GM23338 (cell line): ENCODE data around the gene PPP5C. TPM values are rescaled to one million over a fixed set of nuclear protein-coding genes. Genes with fewer than 3 reads are reported as not detected.
"Not testable (repeated sequence)": the region's sequence is repeated elsewhere in the genome, so short reads cannot be mapped to it uniquely, and the experiment has no call there.

Experiments
- ATAC-seq: fragments of 200-7000 bp; cut with Tn5 transposase; 3 replicates; pipeline ENCODE4 v1.9.1; 2020
- DNase-seq: peaks from one replicate; pipeline ENCODE4 v3.0.0-alpha.2; 2015; ENCODE audit warnings: low spot score
- H2AFZ ChIP-seq: fragments of 200-600 bp; sonication (generic); 2 replicates; pipeline ENCODE4 v1.8.0; 2016; ENCODE audit warnings: antibody characterized with exemption, mild to moderate bottlenecking, moderate library complexity
- H3F3A ChIP-seq: fragments of 200-600 bp; sonication (generic); replicated peaks from 2 replicates; pipeline ENCODE4 v1.8.0; 2017; ENCODE audit warnings: antibody characterized with exemption, mixed run types, low read depth
- H3K27ac ChIP-seq: fragments of 200-600 bp; sonication (generic); 2 replicates; pipeline ENCODE4 v1.6.1; 2016; ENCODE audit warnings: low read depth
- H3K27me3 ChIP-seq: fragments of 200-600 bp; sonication (generic); 2 replicates; pipeline ENCODE4 v1.8.0; 2016; ENCODE audit warnings: mild to moderate bottlenecking, mixed run types, moderate library complexity; ENCODE audit not compliant: insufficient read depth
- H3K36me3 ChIP-seq: fragments of 200-600 bp; sonication (generic); 2 replicates; pipeline ENCODE4 v1.8.0; 2016; ENCODE audit warnings: mild to moderate bottlenecking; ENCODE audit not compliant: insufficient read depth
- H3K4me1 ChIP-seq: fragments of 200-600 bp; sonication (generic); 2 replicates; pipeline ENCODE4 v1.8.0; 2016; ENCODE audit warnings: mild to moderate bottlenecking, moderate library complexity; ENCODE audit not compliant: insufficient read depth
- H3K4me2 ChIP-seq: fragments of 200-600 bp; sonication (generic); 2 replicates; pipeline ENCODE4 v1.7.1; 2017; ENCODE audit warnings: mixed run types
- H3K4me3 ChIP-seq: fragments of 200-600 bp; sonication (generic); 2 replicates; pipeline ENCODE4 v1.6.1; 2016; ENCODE audit warnings: mixed run types
- H3K79me2 ChIP-seq: fragments of 200-600 bp; sonication (generic); replicated peaks from 2 replicates; pipeline ENCODE4 v1.8.0; 2017; ENCODE audit warnings: mild to moderate bottlenecking; ENCODE audit not compliant: insufficient read depth
- H3K9me2 ChIP-seq: fragments of 200-600 bp; sonication (generic); 2 replicates; pipeline ENCODE4 v1.8.0; 2017; ENCODE audit not compliant: insufficient read depth
- H4K20me1 ChIP-seq: fragments of 200-600 bp; sonication (generic); replicated peaks from 2 replicates; pipeline ENCODE4 v1.8.0; 2017; ENCODE audit warnings: mild to moderate bottlenecking; ENCODE audit not compliant: insufficient read depth
- H3K27ac Mint-ChIP-seq: 2 replicates; pipeline ENCODE4 v1.8.0; 2020; ENCODE audit warnings: inconsistent platforms, mild to moderate bottlenecking, moderate library complexity, mixed read lengths
- H3K27me3 Mint-ChIP-seq: 3 replicates; pipeline ENCODE4 v1.8.0; 2022; ENCODE audit warnings: low read depth, mild to moderate bottlenecking, moderate library complexity, mixed read lengths, inconsistent platforms; ENCODE audit not compliant: insufficient read depth, poor library complexity
- H3K36me3 Mint-ChIP-seq: 3 replicates; pipeline ENCODE4 v1.8.0; 2021; ENCODE audit warnings: low read depth, mild to moderate bottlenecking, inconsistent platforms, moderate library complexity, mixed read lengths
- H3K4me1 Mint-ChIP-seq: 3 replicates; pipeline ENCODE4 v1.8.0; 2020; ENCODE audit warnings: mild to moderate bottlenecking, inconsistent platforms, mixed read lengths
- H3K4me3 Mint-ChIP-seq: 3 replicates; pipeline ENCODE4 v1.8.0; 2021; ENCODE audit warnings: moderate library complexity, mild to moderate bottlenecking, inconsistent platforms, mixed read lengths
- H3K9me3 Mint-ChIP-seq: 3 replicates; pipeline ENCODE4 v1.8.0; 2020; ENCODE audit warnings: moderate library complexity, mild to moderate bottlenecking, inconsistent platforms, mixed read lengths
- CREB1 ChIP-seq: fragments of 250-450 bp; sonication (Bioruptor Pico); IDR thresholded peaks from 2 replicates; pipeline ENCODE4 v1.5.0; 2020; ENCODE audit warnings: low read depth, mild to moderate bottlenecking, moderate library complexity
- EZH2 ChIP-seq: fragments of 200-600 bp; sonication (generic); IDR thresholded peaks from one replicate; pipeline ENCODE4 v1.8.0; 2017; ENCODE audit warnings: antibody characterized with exemption, mild to moderate bottlenecking, low read depth; ENCODE audit not compliant: unreplicated experiment
- JUNB ChIP-seq: IDR thresholded peaks from one replicate; pipeline ENCODE4 v1.6.1; 2016; ENCODE audit warnings: antibody characterized with exemption; ENCODE audit not compliant: unreplicated experiment
- NANOG ChIP-seq: IDR thresholded peaks from 2 replicates; pipeline ENCODE4 v1.6.1; 2016; ENCODE audit warnings: antibody characterized with exemption, borderline replicate concordance
- POLR2AphosphoS5 ChIP-seq: IDR thresholded peaks from 2 replicates; pipeline ENCODE4 v1.6.1; 2016; ENCODE audit warnings: antibody characterized with exemption, low read depth
- STAT1 ChIP-seq: IDR thresholded peaks from one replicate; pipeline ENCODE4 v1.6.1; 2016; ENCODE audit warnings: antibody characterized with exemption; ENCODE audit not compliant: unreplicated experiment
- ZNF114 ChIP-seq: fragments of 250-450 bp; sonication (Bioruptor Pico); IDR thresholded peaks from 2 replicates; pipeline ENCODE4 v1.5.0; 2020; ENCODE audit warnings: mild to moderate bottlenecking, moderate library complexity
- polyA plus RNA-seq: library from polyadenylated mRNA; unstranded; fragments of >200 nt; fragmentation: Nextera tagmentation; extraction: Ambion mirVana; gene quantifications from 2 replicates; pipeline ENCODE4 v1.2.1, GENCODE V29; 2016
- total RNA-seq: library from RNA; depleted of rRNA; stranded (reverse); fragments of >200 nt; shearing (Covaris generic); gene quantifications from 2 replicates; pipeline ENCODE4 v1.2.3, GENCODE V29; 2014
- TF ChIP-seq, protein P1 (sequence below), 2 experiments: fragments of 200-600 bp in 1 of 2; sonication (generic) in 1 of 2; conservative IDR thresholded peaks; 2 replicates each; pipeline versions ENCODE4 v1.5.1 to v1.6.1; 2016 to 2017; ENCODE audit warnings: antibody characterized with exemption in 2 of 2, low read depth in 2 of 2, mild to moderate bottlenecking in 2 of 2, moderate library complexity in 1 of 2
- TF ChIP-seq, protein P2 (sequence below): IDR thresholded peaks from 2 replicates; pipeline ENCODE4 v1.6.1; 2016; ENCODE audit warnings: antibody characterized with exemption
- TF ChIP-seq, protein P3 (sequence below): fragments of 250-450 bp; sonication (Bioruptor Pico); IDR thresholded peaks from 2 replicates; pipeline ENCODE4 v1.5.0; 2020; ENCODE audit warnings: mild to moderate bottlenecking, moderate library complexity

PPP5C gene
- total and polyA plus RNA-seq, 2 experiments from 2014 or later: 51.6 to 123 TPM

DNA sequence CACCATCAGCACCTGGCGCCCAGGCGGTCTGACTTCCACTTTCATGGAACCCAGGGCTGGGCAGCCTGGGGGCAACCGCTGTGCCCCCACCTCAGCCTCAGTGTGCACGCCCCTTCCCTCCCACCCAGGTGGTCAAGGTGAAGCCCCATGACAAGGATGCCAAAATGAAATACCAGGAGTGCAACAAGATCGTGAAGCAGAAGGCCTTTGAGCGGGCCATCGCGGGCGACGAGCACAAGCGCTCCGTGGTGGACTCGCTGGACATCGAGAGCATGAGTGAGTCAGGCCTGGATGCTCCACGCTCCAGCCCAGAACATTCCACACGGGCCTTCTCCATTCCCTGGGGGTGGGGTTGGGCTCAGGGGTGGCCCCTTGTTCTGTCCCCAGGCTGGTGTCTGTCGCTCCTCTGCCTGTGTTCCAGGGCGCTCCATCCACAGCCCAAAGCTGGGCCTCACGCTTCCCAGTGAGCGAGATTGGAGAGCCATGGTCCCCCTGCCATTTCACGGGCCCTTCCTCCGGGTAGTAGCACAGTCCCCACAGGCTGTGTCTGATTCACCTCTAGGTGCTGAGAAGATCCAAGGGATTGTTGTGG, 28.7 kb downstream of the PPP5C start:
- not testable (repeated sequence) for H4K20me1 ChIP-seq, H2AFZ ChIP-seq, H3K4me3 ChIP-seq, H3K9me2 ChIP-seq, H3K27ac ChIP-seq, DNase-seq, H3K27ac Mint-ChIP-seq, H3K9me3 Mint-ChIP-seq, H3K36me3 ChIP-seq, ATAC-seq, H3K4me2 ChIP-seq, H3K27me3 ChIP-seq, H3K4me3 Mint-ChIP-seq
- peaks cover 47% of the 10 kb centered on the region for H3K4me1 Mint-ChIP-seq
- peaks cover 27% of the 10 kb centered on the region for H3K4me1 ChIP-seq
- H3K79me2 ChIP-seq: peaks cover 63% of the 10 kb centered on the region
- H3F3A ChIP-seq: peaks cover 11% of the 10 kb centered on the region
- peaks cover 11% of the 10 kb centered on the region for H3K27me3 Mint-ChIP-seq
- H3K36me3 Mint-ChIP-seq: peaks cover 46% of the 10 kb centered on the region

DNA sequence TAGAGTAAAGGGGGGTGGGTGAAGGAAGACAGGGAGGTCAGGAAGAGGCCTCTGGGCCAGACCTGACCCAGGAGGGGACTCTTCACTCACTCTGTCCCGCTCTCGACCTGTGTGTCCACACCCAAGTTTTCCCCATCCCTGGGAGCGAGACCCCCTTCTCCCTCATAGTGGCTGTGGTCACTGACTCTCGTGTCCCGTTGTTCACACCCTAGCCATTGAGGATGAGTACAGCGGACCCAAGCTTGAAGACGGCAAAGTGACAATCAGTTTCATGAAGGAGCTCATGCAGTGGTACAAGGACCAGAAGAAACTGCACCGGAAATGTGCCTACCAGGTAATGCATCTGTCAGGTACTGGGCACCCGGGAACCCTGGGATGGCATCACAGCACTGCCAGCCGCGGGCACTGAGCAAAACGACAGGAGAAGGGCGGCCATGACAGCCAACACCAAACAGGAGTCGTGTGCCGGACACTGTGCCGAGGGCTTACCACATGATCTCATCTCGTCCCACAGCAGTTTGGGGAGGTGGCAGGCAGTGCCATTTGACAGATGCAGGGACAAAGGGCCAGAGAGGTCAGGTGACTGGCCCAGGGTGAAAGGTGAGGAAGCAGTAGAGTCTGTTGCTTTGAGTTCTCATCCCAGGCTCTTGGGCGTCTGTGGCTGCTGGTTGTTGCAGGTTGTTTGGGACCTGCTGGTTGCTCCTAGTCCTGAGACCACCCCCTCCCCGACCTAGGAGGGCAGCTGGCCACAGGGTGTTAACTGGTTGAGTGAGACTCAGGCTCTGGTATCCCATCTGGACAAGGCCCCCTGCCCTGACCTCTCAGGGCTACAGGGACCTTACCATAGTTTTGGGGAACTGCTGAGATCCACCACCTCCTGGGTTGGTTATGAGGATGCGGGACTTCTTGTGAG, 29.6 kb downstream of the PPP5C start:
- peaks cover 24% of the 10 kb centered on the region for H3K4me1 ChIP-seq
- H3K36me3 ChIP-seq: peaks cover 5% of the 10 kb centered on the region; the same call in 1 of the 2 replicates
- peaks cover 61% of the 10 kb centered on the region for H3K79me2 ChIP-seq
- H3K4me2 ChIP-seq: no peak overlapping the region
- no peaks in the 10 kb centered on the region for H3K27me3 ChIP-seq
- ATAC-seq (no peak), DNase-seq (no peak)
- Mint-ChIP-seq H3K4me1 (peaks cover 38% of the 10 kb centered on the region), H3K4me3 (no peak overlapping the region), H3K27ac (no peak overlapping the region), H3K36me3 (peaks cover 52% of the 10 kb centered on the region), H3K27me3 (peaks cover 8% of the 10 kb centered on the region), H3K9me3 (no peaks in the 10 kb centered on the region)
- no peaks in the 10 kb centered on the region for H3K9me2 ChIP-seq
- no peak overlapping the region for H3K4me3 ChIP-seq
- no peak overlapping the region for H2AFZ ChIP-seq
- H3K27ac ChIP-seq: no peak overlapping the region
- peaks cover 11% of the 10 kb centered on the region for H3F3A ChIP-seq
- TF ChIP-seq POLR2AphosphoS5 (no peak), CREB1 (CRISPR knock-in tag) (no peak), STAT1 (no peak), ZNF114 (no peak), NANOG (no peak), JUNB (no peak), EZH2 (no peak)
- TF ChIP-seq, protein P1, sequence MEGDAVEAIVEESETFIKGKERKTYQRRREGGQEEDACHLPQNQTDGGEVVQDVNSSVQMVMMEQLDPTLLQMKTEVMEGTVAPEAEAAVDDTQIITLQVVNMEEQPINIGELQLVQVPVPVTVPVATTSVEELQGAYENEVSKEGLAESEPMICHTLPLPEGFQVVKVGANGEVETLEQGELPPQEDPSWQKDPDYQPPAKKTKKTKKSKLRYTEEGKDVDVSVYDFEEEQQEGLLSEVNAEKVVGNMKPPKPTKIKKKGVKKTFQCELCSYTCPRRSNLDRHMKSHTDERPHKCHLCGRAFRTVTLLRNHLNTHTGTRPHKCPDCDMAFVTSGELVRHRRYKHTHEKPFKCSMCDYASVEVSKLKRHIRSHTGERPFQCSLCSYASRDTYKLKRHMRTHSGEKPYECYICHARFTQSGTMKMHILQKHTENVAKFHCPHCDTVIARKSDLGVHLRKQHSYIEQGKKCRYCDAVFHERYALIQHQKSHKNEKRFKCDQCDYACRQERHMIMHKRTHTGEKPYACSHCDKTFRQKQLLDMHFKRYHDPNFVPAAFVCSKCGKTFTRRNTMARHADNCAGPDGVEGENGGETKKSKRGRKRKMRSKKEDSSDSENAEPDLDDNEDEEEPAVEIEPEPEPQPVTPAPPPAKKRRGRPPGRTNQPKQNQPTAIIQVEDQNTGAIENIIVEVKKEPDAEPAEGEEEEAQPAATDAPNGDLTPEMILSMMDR (conservative IDR thresholded peaks at IDR 0.05; ENCODE audit: low read depth in 2 of 2): no peak
- TF ChIP-seq, protein P2, sequence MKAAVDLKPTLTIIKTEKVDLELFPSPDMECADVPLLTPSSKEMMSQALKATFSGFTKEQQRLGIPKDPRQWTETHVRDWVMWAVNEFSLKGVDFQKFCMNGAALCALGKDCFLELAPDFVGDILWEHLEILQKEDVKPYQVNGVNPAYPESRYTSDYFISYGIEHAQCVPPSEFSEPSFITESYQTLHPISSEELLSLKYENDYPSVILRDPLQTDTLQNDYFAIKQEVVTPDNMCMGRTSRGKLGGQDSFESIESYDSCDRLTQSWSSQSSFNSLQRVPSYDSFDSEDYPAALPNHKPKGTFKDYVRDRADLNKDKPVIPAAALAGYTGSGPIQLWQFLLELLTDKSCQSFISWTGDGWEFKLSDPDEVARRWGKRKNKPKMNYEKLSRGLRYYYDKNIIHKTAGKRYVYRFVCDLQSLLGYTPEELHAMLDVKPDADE: no peak
- TF ChIP-seq, protein P3, sequence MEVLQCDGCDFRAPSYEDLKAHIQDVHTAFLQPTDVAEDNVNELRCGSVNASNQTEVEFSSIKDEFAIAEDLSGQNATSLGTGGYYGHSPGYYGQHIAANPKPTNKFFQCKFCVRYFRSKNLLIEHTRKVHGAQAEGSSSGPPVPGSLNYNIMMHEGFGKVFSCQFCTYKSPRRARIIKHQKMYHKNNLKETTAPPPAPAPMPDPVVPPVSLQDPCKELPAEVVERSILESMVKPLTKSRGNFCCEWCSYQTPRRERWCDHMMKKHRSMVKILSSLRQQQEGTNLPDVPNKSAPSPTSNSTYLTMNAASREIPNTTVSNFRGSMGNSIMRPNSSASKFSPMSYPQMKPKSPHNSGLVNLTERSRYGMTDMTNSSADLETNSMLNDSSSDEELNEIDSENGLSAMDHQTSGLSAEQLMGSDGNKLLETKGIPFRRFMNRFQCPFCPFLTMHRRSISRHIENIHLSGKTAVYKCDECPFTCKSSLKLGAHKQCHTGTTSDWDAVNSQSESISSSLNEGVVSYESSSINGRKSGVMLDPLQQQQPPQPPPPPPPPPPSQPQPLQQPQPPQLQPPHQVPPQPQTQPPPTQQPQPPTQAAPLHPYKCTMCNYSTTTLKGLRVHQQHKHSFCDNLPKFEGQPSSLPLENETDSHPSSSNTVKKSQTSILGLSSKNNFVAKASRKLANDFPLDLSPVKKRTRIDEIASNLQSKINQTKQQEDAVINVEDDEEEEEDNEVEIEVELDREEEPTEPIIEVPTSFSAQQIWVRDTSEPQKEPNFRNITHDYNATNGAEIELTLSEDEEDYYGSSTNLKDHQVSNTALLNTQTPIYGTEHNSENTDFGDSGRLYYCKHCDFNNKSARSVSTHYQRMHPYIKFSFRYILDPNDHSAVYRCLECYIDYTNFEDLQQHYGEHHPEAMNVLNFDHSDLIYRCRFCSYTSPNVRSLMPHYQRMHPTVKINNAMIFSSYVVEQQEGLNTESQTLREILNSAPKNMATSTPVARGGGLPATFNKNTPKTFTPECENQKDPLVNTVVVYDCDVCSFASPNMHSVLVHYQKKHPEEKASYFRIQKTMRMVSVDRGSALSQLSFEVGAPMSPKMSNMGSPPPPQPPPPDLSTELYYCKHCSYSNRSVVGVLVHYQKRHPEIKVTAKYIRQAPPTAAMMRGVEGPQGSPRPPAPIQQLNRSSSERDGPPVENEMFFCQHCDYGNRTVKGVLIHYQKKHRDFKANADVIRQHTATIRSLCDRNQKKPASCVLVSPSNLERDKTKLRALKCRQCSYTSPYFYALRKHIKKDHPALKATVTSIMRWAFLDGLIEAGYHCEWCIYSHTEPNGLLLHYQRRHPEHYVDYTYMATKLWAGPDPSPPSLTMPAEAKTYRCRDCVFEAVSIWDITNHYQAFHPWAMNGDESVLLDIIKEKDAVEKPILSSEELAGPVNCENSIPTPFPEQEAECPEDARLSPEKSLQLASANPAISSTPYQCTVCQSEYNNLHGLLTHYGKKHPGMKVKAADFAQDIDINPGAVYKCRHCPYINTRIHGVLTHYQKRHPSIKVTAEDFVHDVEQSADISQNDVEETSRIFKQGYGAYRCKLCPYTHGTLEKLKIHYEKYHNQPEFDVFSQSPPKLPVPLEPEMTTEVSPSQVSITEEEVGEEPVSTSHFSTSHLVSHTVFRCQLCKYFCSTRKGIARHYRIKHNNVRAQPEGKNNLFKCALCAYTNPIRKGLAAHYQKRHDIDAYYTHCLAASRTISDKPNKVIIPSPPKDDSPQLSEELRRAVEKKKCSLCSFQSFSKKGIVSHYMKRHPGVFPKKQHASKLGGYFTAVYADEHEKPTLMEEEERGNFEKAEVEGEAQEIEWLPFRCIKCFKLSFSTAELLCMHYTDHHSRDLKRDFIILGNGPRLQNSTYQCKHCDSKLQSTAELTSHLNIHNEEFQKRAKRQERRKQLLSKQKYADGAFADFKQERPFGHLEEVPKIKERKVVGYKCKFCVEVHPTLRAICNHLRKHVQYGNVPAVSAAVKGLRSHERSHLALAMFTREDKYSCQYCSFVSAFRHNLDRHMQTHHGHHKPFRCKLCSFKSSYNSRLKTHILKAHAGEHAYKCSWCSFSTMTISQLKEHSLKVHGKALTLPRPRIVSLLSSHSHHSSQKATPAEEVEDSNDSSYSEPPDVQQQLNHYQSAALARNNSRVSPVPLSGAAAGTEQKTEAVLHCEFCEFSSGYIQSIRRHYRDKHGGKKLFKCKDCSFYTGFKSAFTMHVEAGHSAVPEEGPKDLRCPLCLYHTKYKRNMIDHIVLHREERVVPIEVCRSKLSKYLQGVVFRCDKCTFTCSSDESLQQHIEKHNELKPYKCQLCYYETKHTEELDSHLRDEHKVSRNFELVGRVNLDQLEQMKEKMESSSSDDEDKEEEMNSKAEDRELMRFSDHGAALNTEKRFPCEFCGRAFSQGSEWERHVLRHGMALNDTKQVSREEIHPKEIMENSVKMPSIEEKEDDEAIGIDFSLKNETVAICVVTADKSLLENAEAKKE: no peak
- peaks cover 10% of the 10 kb centered on the region for H4K20me1 ChIP-seq
